Endodermal cell (in vitro differentiated cells): ENCODE results near the gene NUP214. TPM values are rescaled to one million over a fixed set of nuclear protein-coding genes. Genes with fewer than 3 reads are reported as not detected.

Experiments
- DNase-seq: peaks from one replicate; pipeline ENCODE4 v3.0.0-alpha.2; 2017
- H3K27ac ChIP-seq: 2 replicates; pipeline ENCODE4 v1.5.1; 2013; ENCODE audit warnings: mild to moderate bottlenecking, low read depth, low read length, moderate library complexity
- H3K27me3 ChIP-seq: 2 replicates; pipeline ENCODE4 v1.6.1; 2013; ENCODE audit warnings: mild to moderate bottlenecking, low read length, moderate library complexity; ENCODE audit not compliant: insufficient read depth, control insufficient read depth, poor library complexity, severe bottlenecking
- H3K36me3 ChIP-seq: 2 replicates; pipeline ENCODE4 v1.7.0; 2013; ENCODE audit warnings: mild to moderate bottlenecking, low read length, moderate library complexity; ENCODE audit not compliant: control insufficient read depth, insufficient read depth
- H3K4me1 ChIP-seq: one replicate; pipeline ENCODE4 v1.7.0; 2013; ENCODE audit warnings: low read length; ENCODE audit not compliant: control insufficient read depth, insufficient read depth
- H3K4me3 ChIP-seq: 2 replicates; pipeline ENCODE4 v1.5.1; 2013; ENCODE audit warnings: mild to moderate bottlenecking, low read length, moderate library complexity
- H3K9ac ChIP-seq: 2 replicates; pipeline ENCODE4 v1.6.1; 2013; ENCODE audit warnings: mild to moderate bottlenecking, low read length, moderate library complexity; ENCODE audit not compliant: poor library complexity, severe bottlenecking; ENCODE audit errors: extremely low read depth
- H3K9me3 ChIP-seq: 2 replicates; pipeline ENCODE4 v1.6.1; 2013; ENCODE audit warnings: mild to moderate bottlenecking, low read length, moderate library complexity; ENCODE audit not compliant: control insufficient read depth
- H3K27ac Mint-ChIP-seq: 2 replicates; pipeline ENCODE4 v1.8.0; 2020; ENCODE audit warnings: mixed read lengths
- H3K27me3 Mint-ChIP-seq: 2 replicates; pipeline ENCODE4 v1.8.0; 2021; ENCODE audit warnings: mild to moderate bottlenecking, mixed read lengths; ENCODE audit not compliant: insufficient read depth
- H3K36me3 Mint-ChIP-seq: 2 replicates; pipeline ENCODE4 v1.8.0; 2020; ENCODE audit warnings: low read depth, mixed read lengths
- H3K4me1 Mint-ChIP-seq: 2 replicates; pipeline ENCODE4 v1.8.0; 2020; ENCODE audit warnings: mixed read lengths
- H3K4me3 Mint-ChIP-seq: 2 replicates; pipeline ENCODE4 v1.8.0; 2020; ENCODE audit warnings: mild to moderate bottlenecking, moderate library complexity, mixed read lengths
- H3K9me3 Mint-ChIP-seq: 2 replicates; pipeline ENCODE4 v1.8.0; 2020; ENCODE audit warnings: mild to moderate bottlenecking, mixed read lengths
- CTCF ChIP-seq: fragments of 200-600 bp; sonication (generic); conservative IDR thresholded peaks from 2 replicates; pipeline ENCODE4 v1.5.0; 2021; ENCODE audit warnings: antibody characterized with exemption, mild to moderate bottlenecking
- WGBS, 2 experiments: methylation state at CpG; one replicate each; pipeline versions ENCODE4 v1.1.5 to v1.1.7; 2013; ENCODE audit warnings: missing lambda C conversion rate in 2 of 2, mixed read lengths in 1 of 2; ENCODE audit not compliant: insufficient coverage in 1 of 2, insufficient read length in 1 of 2; 5-methylcytosine and 5-hydroxymethylcytosine counted together
- total RNA-seq, 2 donors: library from RNA; stranded (reverse); fragmentation: NEBNext Ultra II Directional in 1 of 2; extraction: Animal tissue kit (Norgen Biotek cat#: 25700) in 1 of 2; gene quantifications; 2 replicates in 1 of 2; 3 replicates in 1 of 2; pipeline ENCODE4 v1.2.1, GENCODE V29; 2021

Gene NUP214
- total RNA-seq, 2 donors from 2014 or later, result 56.7 to 59.9 TPM

GRCh38 chr9:131273146-131273855, 147.9 kb downstream of the NUP214 start:
- peaks cover 16% of the 10 kb centered on the region for H3K27me3 ChIP-seq
- no peak overlapping the region for H3K27ac ChIP-seq
- no peak overlapping the region for H3K9ac ChIP-seq
- peaks cover 16% of the 10 kb centered on the region for H3K27me3 Mint-ChIP-seq
- H3K27ac Mint-ChIP-seq, result no peak overlapping the region
- DNase-seq, result no peak
- H3K9me3 ChIP-seq, result no peaks in the 10 kb centered on the region
- no peak overlapping the region for H3K4me3 ChIP-seq
- no peaks in the 10 kb centered on the region for H3K36me3 Mint-ChIP-seq
- TF ChIP-seq CTCF, result no peak
- no peaks in the 10 kb centered on the region for H3K9me3 Mint-ChIP-seq
- no peaks in the 10 kb centered on the region for H3K4me1 ChIP-seq
- no peaks in the 10 kb centered on the region for H3K36me3 ChIP-seq
- 95 to 99% methylated on average over 13 to 22 of the region's 22 CpGs for WGBS, 2 experiments
- H3K4me3 Mint-ChIP-seq, result no peak overlapping the region
- peaks cover 19% of the 10 kb centered on the region for H3K4me1 Mint-ChIP-seq

GRCh38 chr9:131273856-131274673, 148.7 kb downstream of the NUP214 start:
- Histone ChIP-seq H3K9me3 (no peaks in the 10 kb centered on the region), H3K4me1 (no peaks in the 10 kb centered on the region), H3K27ac (no peak overlapping the region), H3K9ac (no peak overlapping the region), H3K27me3 (peaks cover 16% of the 10 kb centered on the region), H3K4me3 (no peak overlapping the region), H3K36me3 (no peaks in the 10 kb centered on the region)
- Mint-ChIP-seq H3K27me3 (peaks cover 16% of the 10 kb centered on the region), H3K27ac (no peak overlapping the region), H3K4me1 (peaks cover 18% of the 10 kb centered on the region), H3K36me3 (no peaks in the 10 kb centered on the region), H3K4me3 (peak overlapping the region; percentile 38), H3K9me3 (no peaks in the 10 kb centered on the region)
- no peak for TF ChIP-seq CTCF
- no peak for DNase-seq
- WGBS, 2 experiments, result 86 to 91% methylated on average over 11 to 13 of the region's 13 CpGs

- Mint-ChIP-seq H3K9me3 (no peaks in the 10 kb centered on the region), H3K27ac (no peak overlapping the region), H3K36me3 (no peaks in the 10 kb centered on the region), H3K27me3 (peaks cover 21% of the 10 kb centered on the region), H3K4me3 (peak overlapping the region; percentile 55), H3K4me1 (peaks cover 15% of the 10 kb centered on the region)
- Histone ChIP-seq H3K27ac (no peak overlapping the region), H3K4me1 (no peaks in the 10 kb centered on the region), H3K36me3 (no peaks in the 10 kb centered on the region), H3K27me3 (peaks cover 16% of the 10 kb centered on the region), H3K9me3 (no peaks in the 10 kb centered on the region), H3K9ac (no peak overlapping the region), H3K4me3 (no peak overlapping the region)
- no peak for TF ChIP-seq CTCF
- 92% methylated on average over 15 to 18 of the region's 18 CpGs for WGBS, 2 experiments
- no peak for DNase-seq
Observed at GRCh38 chr9:131274674-131275331, 149.4 kb downstream of the NUP214 start.
